ENCODE measurements around the gene COL9A2.

The COL9A2 gene

DNA sequence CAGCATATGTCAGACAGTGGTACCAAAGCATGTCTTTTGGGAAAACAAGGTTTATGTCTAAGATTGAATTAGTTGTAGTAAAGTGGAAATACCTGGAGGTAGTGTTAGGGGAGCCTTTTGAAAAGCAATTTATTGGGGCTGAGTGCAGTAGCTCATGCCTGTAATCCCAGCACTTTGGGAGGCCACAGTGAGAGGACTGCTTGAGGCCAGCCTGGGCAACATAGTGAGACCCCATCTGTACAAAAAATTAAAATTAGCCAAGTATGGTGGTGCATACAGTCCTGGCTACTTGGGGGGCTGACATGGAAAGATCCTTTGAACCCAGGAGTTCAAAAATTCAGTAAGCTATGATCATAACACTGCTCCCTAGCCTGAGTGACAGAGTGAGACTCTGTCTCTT is 51.8 kb downstream of the COL9A2 start:
- in situ Hi-C loops (cut with MboI; ENCODE audit: low sequenced_read_pairs) = no loop called here

DNA sequence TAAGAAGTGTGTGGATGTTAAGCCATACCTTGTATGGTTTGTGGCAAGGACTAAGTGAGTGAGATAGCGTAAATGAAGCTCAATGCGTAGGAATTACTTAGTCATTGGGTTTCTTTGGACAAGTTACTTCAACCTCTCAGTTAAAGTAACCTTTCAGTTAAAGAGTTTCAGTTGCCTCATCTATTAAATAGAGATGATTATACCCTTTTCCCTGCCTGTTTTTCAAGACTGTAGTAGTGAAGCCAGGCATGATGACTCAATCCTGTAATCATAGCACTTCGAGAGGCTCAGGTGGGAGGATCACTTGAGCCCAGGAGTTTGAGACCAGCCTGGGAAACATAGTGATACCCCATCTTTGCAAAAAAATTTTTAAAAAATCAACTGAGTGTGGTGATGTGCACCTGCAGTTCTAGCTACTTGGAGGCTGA is 52.7 kb downstream of the COL9A2 start:
- in situ Hi-C loops (cut with MboI; ENCODE audit: low sequenced_read_pairs) = no loop called here

DNA sequence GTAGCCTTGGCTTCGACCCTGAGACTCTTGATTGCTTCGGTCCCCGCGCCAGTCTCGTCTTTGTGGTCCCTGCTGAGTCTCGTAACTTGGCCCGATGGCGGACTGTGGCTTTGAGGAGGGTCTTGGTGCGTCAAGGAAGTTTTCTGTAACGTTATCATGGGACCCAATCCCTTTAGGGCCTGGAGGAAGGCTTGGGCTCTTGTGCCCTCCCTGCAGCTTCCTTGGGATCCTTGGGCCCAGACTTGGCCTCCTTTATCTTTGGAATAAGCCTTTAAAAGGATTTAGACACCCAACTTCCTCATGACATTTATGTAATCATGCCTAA is 58.7 kb downstream of the COL9A2 start:
- in situ Hi-C loops (cut with MboI; ENCODE audit: low sequenced_read_pairs) = no loop called here

DNA sequence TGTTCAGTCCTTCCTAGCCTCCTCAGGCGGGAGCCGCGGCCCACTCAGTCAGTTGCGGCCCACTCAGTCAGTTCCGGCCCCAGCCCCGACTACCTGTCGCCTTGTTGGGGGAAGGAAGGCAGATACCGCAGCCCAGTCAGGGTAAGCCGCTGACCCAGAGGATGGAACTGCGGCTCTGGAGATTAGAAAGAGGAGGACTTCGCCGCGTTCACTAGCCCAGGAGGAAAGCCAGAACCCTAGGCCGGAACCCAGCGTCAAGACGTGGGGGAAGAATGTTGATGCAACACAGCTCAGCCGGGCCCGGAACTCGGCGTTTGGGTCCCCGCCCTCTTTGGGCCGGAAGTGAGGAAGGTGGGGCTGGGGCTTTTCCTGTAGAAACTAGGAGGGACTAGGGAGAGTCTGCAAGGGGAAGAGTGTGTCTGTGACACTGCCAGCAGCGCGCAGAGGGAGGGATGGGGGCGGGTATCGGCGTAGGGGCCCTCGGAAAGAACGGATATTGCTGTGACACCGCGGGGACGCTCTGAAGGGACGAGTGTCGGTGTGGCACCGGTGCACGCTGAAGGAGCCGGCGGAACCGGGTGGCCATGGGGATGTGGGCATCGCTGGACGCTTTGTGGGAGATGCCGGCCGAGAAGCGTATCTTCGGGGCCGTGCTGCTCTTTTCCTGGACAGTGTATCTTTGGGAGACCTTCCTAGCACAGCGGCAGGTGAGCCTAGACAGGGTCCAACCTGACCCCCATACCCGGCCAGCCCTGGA is 59.2 kb downstream of the COL9A2 start, which contains the start of gene ZMPSTE24:
Gene ZMPSTE24, plus strand, starts transcription at position 549 of the 757 bp plus-strand sequence. Its CDS starts 36 bp downstream, at position 585.
- in situ Hi-C loops (cut with MboI; ENCODE audit: low sequenced_read_pairs) = no loop called here

DNA sequence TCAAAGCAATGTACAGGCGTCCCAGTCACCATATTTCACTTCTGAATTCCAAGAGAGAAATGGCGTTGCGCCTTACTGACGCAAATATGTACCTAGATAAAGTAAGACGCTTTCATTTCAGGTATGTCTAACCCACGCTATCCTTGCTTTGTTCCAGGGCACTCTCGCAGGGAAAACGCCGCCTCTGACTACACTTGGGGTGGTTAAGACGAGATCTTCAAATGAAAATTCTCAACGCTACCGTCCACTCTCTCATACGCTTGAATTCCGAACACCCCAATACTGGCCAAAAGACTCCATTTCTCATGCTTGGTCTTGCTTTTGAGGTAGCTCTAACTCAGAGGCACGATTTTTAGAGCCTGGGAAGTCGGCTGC is 59.8 kb downstream of the COL9A2 start:
- in situ Hi-C loops (cut with MboI; ENCODE audit: low sequenced_read_pairs) = no loop called here

DNA sequence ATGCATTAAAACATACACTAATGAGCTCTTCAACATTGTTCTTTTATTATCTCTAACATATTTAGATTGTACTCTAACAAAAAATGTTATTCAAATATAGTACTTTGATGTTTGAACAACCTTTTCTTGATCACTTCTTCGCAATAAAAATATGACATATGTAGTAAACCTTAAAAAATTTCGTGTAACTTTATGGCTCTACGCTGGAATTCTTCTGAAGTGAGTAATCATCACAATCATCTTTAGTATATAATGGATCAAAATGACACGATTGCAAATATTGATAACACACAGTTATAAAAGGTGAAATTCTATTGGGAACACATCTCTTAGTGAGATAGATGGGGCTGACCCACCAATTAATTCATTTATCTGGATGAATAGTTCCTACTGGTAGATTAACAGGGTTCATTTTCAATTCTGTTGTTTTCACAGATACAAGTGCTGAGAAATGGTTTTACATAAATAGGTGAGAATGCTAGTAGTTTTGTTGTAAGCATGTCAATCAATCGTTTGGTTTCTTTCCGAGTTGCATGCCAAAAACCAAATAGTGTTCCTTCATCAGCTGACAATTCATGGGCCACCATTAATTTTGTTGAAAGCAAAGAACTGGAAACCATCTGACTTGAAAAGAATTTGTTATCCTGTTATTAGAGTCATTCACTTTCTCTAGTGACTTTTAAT is 60.5 kb downstream of the COL9A2 start:
- in situ Hi-C loops (cut with MboI; ENCODE audit: low sequenced_read_pairs) = no loop called here

DNA sequence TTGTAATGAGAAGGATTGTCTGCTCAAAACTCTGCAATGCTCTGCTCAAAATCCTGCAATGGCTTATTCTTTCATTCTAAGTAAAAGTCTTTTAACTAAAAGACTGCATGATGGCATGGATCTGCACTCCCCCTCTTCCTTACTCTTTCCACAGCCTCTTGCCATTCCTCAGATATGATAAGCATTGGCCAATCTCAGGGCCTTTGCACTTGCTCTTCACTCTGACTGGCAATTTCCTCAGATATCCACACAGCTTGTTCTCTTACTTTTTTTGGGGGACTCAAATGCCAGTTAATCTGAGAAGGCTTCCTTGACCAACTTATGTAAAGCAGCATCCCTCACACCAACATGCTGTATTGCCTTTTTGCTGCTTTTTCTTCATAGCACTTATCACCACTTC is 61.9 kb downstream of the COL9A2 start:
- in situ Hi-C loops (cut with MboI; ENCODE audit: low sequenced_read_pairs) = no loop called here

DNA sequence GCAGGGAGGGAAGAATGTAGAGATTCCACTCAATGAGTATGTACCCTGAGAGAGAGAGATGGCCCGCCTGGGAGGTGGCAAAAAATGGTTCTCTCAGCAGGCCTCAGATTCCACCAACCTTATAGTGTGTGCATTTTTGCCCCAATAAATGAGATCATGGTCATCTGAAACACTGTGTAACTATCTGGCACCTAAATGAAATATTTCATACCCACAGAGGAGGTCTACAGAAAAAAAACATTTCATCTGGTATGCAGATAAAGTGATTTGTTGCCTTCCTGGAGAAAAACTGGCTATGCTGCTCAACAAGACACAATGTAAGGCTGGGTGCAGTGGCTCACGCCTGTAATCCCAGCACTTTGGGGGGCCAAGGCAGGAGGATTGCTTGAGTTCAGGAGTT is 64.5 kb downstream of the COL9A2 start:
- in situ Hi-C loops (cut with MboI; ENCODE audit: low sequenced_read_pairs) = no loop called here

DNA sequence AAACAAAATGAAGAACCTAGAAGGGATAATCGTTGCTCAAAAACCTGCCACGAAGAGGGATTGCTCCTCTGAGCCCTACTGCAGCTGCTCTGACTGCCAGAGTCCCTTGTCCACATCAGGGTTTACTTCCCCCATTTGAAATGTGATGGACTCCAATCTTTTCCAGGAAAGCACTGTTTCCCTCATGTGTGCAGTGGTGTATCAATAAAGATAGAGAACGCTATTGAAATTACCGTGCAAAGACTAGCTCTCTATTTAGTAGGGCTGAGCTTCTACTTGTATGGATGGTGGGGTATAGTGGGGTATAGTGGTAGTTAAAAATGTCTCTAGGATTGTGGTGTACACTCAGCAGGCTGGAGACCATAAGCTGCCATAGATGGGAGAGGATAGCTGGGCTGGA is 65.6 kb downstream of the COL9A2 start:
- in situ Hi-C loops (cut with MboI; ENCODE audit: low sequenced_read_pairs) = no loop called here
